ENCODE results near the gene ZNF124. TPM values are rescaled to one million over a fixed set of nuclear protein-coding genes. Genes with fewer than 3 reads are reported as not detected.

Gene ZNF124
- total RNA-seq, 1 experiment from 2014 or later, result 22.2 TPM

DNA sequence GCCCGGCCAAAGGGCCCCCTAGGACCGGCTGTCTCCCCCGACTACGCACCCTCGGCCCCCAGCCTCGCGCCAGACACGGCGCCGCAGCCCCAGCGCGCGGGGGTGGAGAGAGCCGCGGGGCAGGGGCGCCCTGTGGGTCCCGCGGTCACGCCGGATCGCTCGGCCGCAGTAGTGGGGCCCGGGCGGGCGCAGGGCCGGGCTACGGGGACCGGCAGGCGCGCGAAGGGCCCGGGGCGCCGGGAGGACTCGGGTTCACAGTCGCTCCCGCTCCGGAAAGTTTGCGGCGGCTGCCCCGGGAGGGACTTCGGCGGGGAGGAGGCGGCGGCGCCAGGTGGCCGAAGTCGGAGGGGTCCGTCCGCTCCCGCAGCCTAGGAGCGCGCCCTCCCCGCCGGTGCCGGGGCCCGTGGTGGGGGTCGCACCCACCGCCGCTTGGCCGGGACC lies 60.5 kb downstream of the ZNF124 start:
- no peaks in the 10 kb centered on the region for H3K9me3 ChIP-seq (ENCODE audit: low read length)
- DNase-seq (no peak), ATAC-seq (peak; percentile 27)
- H3K4me1 ChIP-seq (ENCODE audit: insufficient read depth, low read length), result peaks cover 18% of the 10 kb centered on the region
- no peaks in the 10 kb centered on the region for H3K36me3 ChIP-seq (ENCODE audit: low read depth, low read length)
- H3K27ac ChIP-seq (ENCODE audit: low read length), result no peak overlapping the region
- no peaks in the 10 kb centered on the region for H3F3A ChIP-seq (ENCODE audit: low read length, unreplicated experiment)
- peak overlapping the region; percentile 94 for H3K4me2 ChIP-seq (ENCODE audit: low read length)
- no peaks in the 10 kb centered on the region for H3K9me2 ChIP-seq (replicated peaks; ENCODE audit: low read length)
- CTCF ChIA-PET, result no interaction called here
- intact Hi-C loops (cut with micrococcal nuclease), result loop anchor here (5.0 kb wide), 1 partner anchor 221 kb away; the partner anchor contains the start of gene ZNF496
- H2AFZ ChIP-seq (ENCODE audit: low read length), result peak overlapping the region; percentile 100
- peak overlapping the region; percentile 62; the same call in 1 of the 2 replicates for H3K9ac ChIP-seq (ENCODE audit: low read length)
- no peaks in the 10 kb centered on the region for H3K79me2 ChIP-seq (ENCODE audit: low read length)
- POLR2A ChIA-PET (ENCODE audit: unreplicated experiment), result interaction anchor here (0.6 kb wide), 1 partner anchor 181 kb away, joined by 12 read pairs; no protein-coding TSS in a partner anchor
- TF ChIP-seq EZH2 (IDR thresholded peaks at IDR 0.05; ENCODE audit: low read length, unreplicated experiment) (no peak), EZH2phosphoT487 (IDR thresholded peaks at IDR 0.05; ENCODE audit: borderline replicate concordance, low read length) (no peak)
- TF ChIP-seq, protein P1, sequence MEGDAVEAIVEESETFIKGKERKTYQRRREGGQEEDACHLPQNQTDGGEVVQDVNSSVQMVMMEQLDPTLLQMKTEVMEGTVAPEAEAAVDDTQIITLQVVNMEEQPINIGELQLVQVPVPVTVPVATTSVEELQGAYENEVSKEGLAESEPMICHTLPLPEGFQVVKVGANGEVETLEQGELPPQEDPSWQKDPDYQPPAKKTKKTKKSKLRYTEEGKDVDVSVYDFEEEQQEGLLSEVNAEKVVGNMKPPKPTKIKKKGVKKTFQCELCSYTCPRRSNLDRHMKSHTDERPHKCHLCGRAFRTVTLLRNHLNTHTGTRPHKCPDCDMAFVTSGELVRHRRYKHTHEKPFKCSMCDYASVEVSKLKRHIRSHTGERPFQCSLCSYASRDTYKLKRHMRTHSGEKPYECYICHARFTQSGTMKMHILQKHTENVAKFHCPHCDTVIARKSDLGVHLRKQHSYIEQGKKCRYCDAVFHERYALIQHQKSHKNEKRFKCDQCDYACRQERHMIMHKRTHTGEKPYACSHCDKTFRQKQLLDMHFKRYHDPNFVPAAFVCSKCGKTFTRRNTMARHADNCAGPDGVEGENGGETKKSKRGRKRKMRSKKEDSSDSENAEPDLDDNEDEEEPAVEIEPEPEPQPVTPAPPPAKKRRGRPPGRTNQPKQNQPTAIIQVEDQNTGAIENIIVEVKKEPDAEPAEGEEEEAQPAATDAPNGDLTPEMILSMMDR (conservative IDR thresholded peaks at IDR 0.05; ENCODE audit: low read depth, low read length), result no peak
- no peaks in the 10 kb centered on the region for H4K20me1 ChIP-seq (ENCODE audit: low read length)
- H3K27me3 ChIP-seq (ENCODE audit: low read length), result no peaks in the 10 kb centered on the region
- BruUV-seq (replicated peaks), result no TSS peak
- peak overlapping the region; percentile 83 for H3K4me3 ChIP-seq (ENCODE audit: low read length)

GRCh38 chr1:247110627-247111258 lies 61.1 kb downstream of the ZNF124 start:
- TSS peak; percentile 64 for BruUV-seq (replicated peaks)
- DNase-seq, result peak; percentile 56
- ChIA-PET POLR2A (ENCODE audit: unreplicated experiment) (interaction anchor here (0.6 kb wide), 1 partner anchor 181 kb away, joined by 12 read pairs; no protein-coding TSS in a partner anchor), CTCF (no interaction called here)
- Histone ChIP-seq H3K9me3 (ENCODE audit: low read length) (no peaks in the 10 kb centered on the region), H3K4me2 (ENCODE audit: low read length) (peak overlapping the region; percentile 94), H3K27me3 (ENCODE audit: low read length) (no peaks in the 10 kb centered on the region), H3K27ac (ENCODE audit: low read length) (no peak overlapping the region), H3K9me2 (replicated peaks; ENCODE audit: low read length) (no peaks in the 10 kb centered on the region), H2AFZ (ENCODE audit: low read length) (peak overlapping the region; percentile 100), H3K9ac (ENCODE audit: low read length) (peak overlapping the region; percentile 62; the same call in 1 of the 2 replicates), H4K20me1 (ENCODE audit: low read length) (no peaks in the 10 kb centered on the region), H3K4me3 (ENCODE audit: low read length) (peak overlapping the region; percentile 83), H3K36me3 (ENCODE audit: low read depth, low read length) (no peaks in the 10 kb centered on the region), H3F3A (ENCODE audit: low read length, unreplicated experiment) (no peaks in the 10 kb centered on the region), H3K79me2 (ENCODE audit: low read length) (no peaks in the 10 kb centered on the region), H3K4me1 (ENCODE audit: insufficient read depth, low read length) (peaks cover 18% of the 10 kb centered on the region)
- peak; percentile 4 for ATAC-seq
- intact Hi-C loops (cut with micrococcal nuclease), result loop anchor here (5.0 kb wide), 1 partner anchor 222 kb away; the partner anchor contains the start of gene ZNF496
- no peak for TF ChIP-seq EZH2 (IDR thresholded peaks at IDR 0.05; ENCODE audit: low read length, unreplicated experiment)
- TF ChIP-seq EZH2phosphoT487 (IDR thresholded peaks at IDR 0.05; ENCODE audit: borderline replicate concordance, low read length), result no peak
- TF ChIP-seq, protein P1 (conservative IDR thresholded peaks at IDR 0.05; ENCODE audit: low read depth, low read length), result no peak

DNA sequence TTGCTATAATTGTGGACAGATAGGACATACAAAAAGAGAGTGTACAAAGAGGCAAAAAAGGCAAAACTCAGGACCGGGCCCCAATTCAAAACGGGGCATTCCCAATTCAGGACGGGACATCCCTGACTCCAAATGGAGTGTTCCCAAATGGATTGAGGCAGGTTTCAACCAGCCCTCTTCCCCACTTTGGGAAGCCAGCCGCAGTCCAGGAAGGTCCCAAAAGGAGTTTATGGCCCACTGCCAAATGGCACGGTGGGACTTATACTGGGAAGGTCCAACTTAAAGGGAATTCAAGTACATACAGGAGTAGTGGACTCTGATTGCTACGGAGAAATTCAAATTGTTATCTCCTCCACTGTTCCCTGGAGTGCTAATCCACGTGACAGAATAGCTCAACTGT lies 64.1 kb downstream of the ZNF124 start:
- BruUV-seq (replicated peaks), result no TSS peak
- Histone ChIP-seq H3K79me2 (ENCODE audit: low read length) (peaks cover 14% of the 10 kb centered on the region), H3K9me2 (replicated peaks; ENCODE audit: low read length) (no peaks in the 10 kb centered on the region), H3K4me1 (ENCODE audit: insufficient read depth, low read length) (peaks cover 18% of the 10 kb centered on the region), H3K9me3 (ENCODE audit: low read length) (no peaks in the 10 kb centered on the region), H3F3A (ENCODE audit: low read length, unreplicated experiment) (no peaks in the 10 kb centered on the region), H3K27me3 (ENCODE audit: low read length) (no peaks in the 10 kb centered on the region), H3K4me2 (ENCODE audit: low read length) (no peak overlapping the region), H2AFZ (ENCODE audit: low read length) (no peak overlapping the region), H3K36me3 (ENCODE audit: low read depth, low read length) (peaks cover 4% of the 10 kb centered on the region; the same call in 1 of the 2 replicates), H3K9ac (ENCODE audit: low read length) (no peak overlapping the region), H4K20me1 (ENCODE audit: low read length) (peaks cover 6% of the 10 kb centered on the region; the same call in 1 of the 2 replicates), H3K27ac (ENCODE audit: low read length) (no peak overlapping the region), H3K4me3 (ENCODE audit: low read length) (no peak overlapping the region)
- ATAC-seq, result no peak
- intact Hi-C loops (cut with micrococcal nuclease), result no loop called here
- TF ChIP-seq EZH2phosphoT487 (IDR thresholded peaks at IDR 0.05; ENCODE audit: borderline replicate concordance, low read length) (no peak), EZH2 (IDR thresholded peaks at IDR 0.05; ENCODE audit: low read length, unreplicated experiment) (no peak)
- TF ChIP-seq, protein P1 (conservative IDR thresholded peaks at IDR 0.05; ENCODE audit: low read depth, low read length), result no peak
- ChIA-PET CTCF (no interaction called here), POLR2A (ENCODE audit: unreplicated experiment) (no interaction called here)
- DNase-seq, result no peak

Data from PC-3 (cell line).